HG03095 (cell line): ENCODE measurements around the gene CLEC5A.
"Not testable (repeated sequence)": the region's sequence is repeated elsewhere in the genome, so short reads cannot be mapped to it uniquely, and the experiment has no call there.

Experiments used
- ATAC-seq: cut with Tn5 transposase; IDR thresholded peaks from one replicate; pipeline ENCODE4 v1.9.1; 2021; ENCODE audit warnings: moderate library complexity; ENCODE audit not compliant: unreplicated experiment

The CLEC5A gene

GRCh38 chr7:141946796-141947195 lies at the start of gene CLEC5A:
Gene CLEC5A, minus strand, starts transcription at chr7:141946974. Its CDS starts 682 bp downstream, at chr7:141946292.
- ATAC-seq: no peak

- no peak for ATAC-seq
Observed at GRCh38 chr7:141993354-141993753, 46.6 kb upstream of the CLEC5A start.

GRCh38 chr7:141992688-141993087 lies 45.9 kb upstream of the CLEC5A start:
- ATAC-seq: no peak

GRCh38 chr7:141992156-141992555 lies 45.4 kb upstream of the CLEC5A start:
- no peak for ATAC-seq

GRCh38 chr7:141991140-141991539 lies 44.4 kb upstream of the CLEC5A start:
- ATAC-seq: no peak

- ATAC-seq: no peak
Observed at GRCh38 chr7:141990011-141990725, 43.4 kb upstream of the CLEC5A start.

GRCh38 chr7:141987803-141988202 lies 41.0 kb upstream of the CLEC5A start:
- not testable (repeated sequence) for ATAC-seq

- ATAC-seq: no peak
Observed at GRCh38 chr7:141986923-141987322, 40.1 kb upstream of the CLEC5A start.

GRCh38 chr7:141985926-141986325 lies 39.2 kb upstream of the CLEC5A start:
- not testable (repeated sequence) for ATAC-seq

- ATAC-seq: no peak
Observed at GRCh38 chr7:141979568-141979967, 32.8 kb upstream of the CLEC5A start.

- no peak for ATAC-seq
Observed at GRCh38 chr7:141978351-141978750, 31.6 kb upstream of the CLEC5A start.

- no peak for ATAC-seq
Observed at GRCh38 chr7:141976524-141977245, 29.9 kb upstream of the CLEC5A start.

GRCh38 chr7:141975806-141976523 lies 29.2 kb upstream of the CLEC5A start:
- peak; percentile 85 for ATAC-seq

- ATAC-seq: no peak
Observed at GRCh38 chr7:141974831-141975230, 28.1 kb upstream of the CLEC5A start.

GRCh38 chr7:141973673-141974072 lies 26.9 kb upstream of the CLEC5A start, which contains the start of gene TAS2R38:
Gene TAS2R38, minus strand, starts transcription at chr7:141973773. Its CDS starts 84 bp downstream, at chr7:141973689.
- no peak for ATAC-seq

- ATAC-seq: peak; percentile 95
Observed at GRCh38 chr7:141960687-141961422, 14.1 kb upstream of the CLEC5A start.

- no peak for ATAC-seq
Observed at GRCh38 chr7:141956084-141956483, 9.3 kb upstream of the CLEC5A start.

- no peak for ATAC-seq
Observed at GRCh38 chr7:141954334-141954733, 7.6 kb upstream of the CLEC5A start.

- ATAC-seq: no peak
Observed at GRCh38 chr7:141952461-141952860, 5.7 kb upstream of the CLEC5A start.

GRCh38 chr7:141950806-141951205 lies 4.0 kb upstream of the CLEC5A start:
- ATAC-seq: no peak

GRCh38 chr7:141949911-141950310 lies 3.1 kb upstream of the CLEC5A start:
- ATAC-seq: no peak
